Epithelial cell of proximal tubule (primary cell): ENCODE measurements around the gene LTBR. TPM values are rescaled to one million over a fixed set of nuclear protein-coding genes. Genes with fewer than 3 reads are reported as not detected.

Experiments
- DNase-seq: peaks from one replicate; pipeline ENCODE4 v3.0.0-alpha.2; 2011; ENCODE audit warnings: low read depth
- H3K4me3 ChIP-seq: 2 replicates; pipeline ENCODE4 v1.5.1; 2011; ENCODE audit warnings: low read depth, mild to moderate bottlenecking, low read length
- CTCF ChIP-seq: conservative IDR thresholded peaks from 2 replicates; pipeline ENCODE4 v1.5.1; 2012; ENCODE audit warnings: low read depth, mild to moderate bottlenecking, low read length
- total RNA-seq: library from RNA; depleted of rRNA; stranded (reverse); fragments of >200 nt; gene quantifications from 2 replicates; pipeline ENCODE4 v1.2.3, GENCODE V29; 2015

LTBR gene
- total RNA-seq, result 108 and 152 TPM in 2 replicates

GRCh38 chr12:6383572-6384498 lies at the start of gene LTBR:
LTBR (plus strand) TSS chr12:6384162; CDS start chr12:6384359, 197 bp downstream.
- peak within 1 kb of the TSS; percentile 78 for H3K4me3 ChIP-seq
- TF ChIP-seq CTCF, result no peak
- DNase-seq, result no peak

- no peak overlapping the region for H3K4me3 ChIP-seq
- no peak for DNase-seq
- TF ChIP-seq CTCF, result no peak
These were observed 49.6 kb upstream of the LTBR start for GRCh38 chr12:6334359-6334758.

- peak overlapping the region; percentile 45 for H3K4me3 ChIP-seq
- no peak for TF ChIP-seq CTCF
- DNase-seq, result no peak
These were observed 49.0 kb upstream of the LTBR start for GRCh38 chr12:6334940-6335450.

GRCh38 chr12:6335451-6336078 lies 48.4 kb upstream of the LTBR start:
- no peak for DNase-seq
- TF ChIP-seq CTCF, result peak; percentile 65
- peak overlapping the region; percentile 45 for H3K4me3 ChIP-seq

- peak; percentile 97 for DNase-seq
- no peak for TF ChIP-seq CTCF
- peak overlapping the region; percentile 95 for H3K4me3 ChIP-seq
These were observed 47.7 kb upstream of the LTBR start for GRCh38 chr12:6336079-6336888.
